ENCODE data around the gene PRMT2.

Gene PRMT2

DNA sequence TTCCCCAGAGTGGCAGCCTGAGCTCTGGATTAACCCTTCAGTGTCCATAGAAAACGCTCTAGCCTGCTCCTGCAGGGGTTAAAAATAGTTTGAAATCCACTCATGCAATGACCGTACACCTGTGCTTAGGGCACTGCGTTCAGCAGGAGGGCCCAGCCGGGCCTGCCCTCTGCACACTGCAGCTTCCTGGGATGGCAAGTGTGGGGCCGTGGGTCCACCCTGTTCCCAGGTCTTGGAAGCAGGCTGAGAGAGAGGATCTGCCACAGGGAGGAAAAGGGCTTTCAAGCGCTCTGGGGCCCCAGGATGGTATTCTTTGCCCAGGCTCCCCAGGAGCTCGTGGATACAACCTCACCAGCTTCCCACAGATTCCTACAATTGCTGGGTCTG is 29.1 kb upstream of the PRMT2 start:
- H3K36me3 ChIP-seq (ENCODE audit: control insufficient read depth in 4 of 4, insufficient read depth in 4 of 4, low read length in 3 of 4) = no peaks in the 10 kb centered on the region
- H3K4me1 ChIP-seq (ENCODE audit: control extremely low read depth in 1 of 4, control insufficient read depth in 4 of 4, insufficient read depth in 4 of 4, low read length in 3 of 4) = peaks cover 8 to 63% (median 32%) of the 10 kb centered on the region in 4 experiments
- ChIA-PET CTCF (interaction anchor here (1.4 to 1.6 kb wide), 4 partner anchors 8 to 33 kb away, joined by 4 to 6 read pairs (median 5); no protein-coding TSS in a partner anchor), POLR2A (interaction anchor here (1.1 to 1.6 kb wide), 2 partner anchors 16 to 29 kb away, joined by 4 to 5 read pairs; partner anchors contain the start of gene PRMT2)
- peaks cover 0 to 10% (median 4%) of the 10 kb centered on the region in 5 experiments for H3K9me3 ChIP-seq (ENCODE audit: control extremely low read depth in 1 of 5, control insufficient read depth in 4 of 5, insufficient read depth in 2 of 5, low read depth in 1 of 5, low read length in 4 of 5)
- H3K4me3 ChIP-seq (ENCODE audit: control insufficient read depth in 1 of 7, extremely low read depth in 1 of 7, insufficient read depth in 4 of 7, low read depth in 2 of 7, low read length in 6 of 7) = peak overlapping the region in 3 of 7 experiments; percentile 6 to 52 (median 30)
- no peaks in the 10 kb centered on the region for H3K27me3 ChIP-seq (replicated peaks in 2 of 5; ENCODE audit: control insufficient read depth in 4 of 5, insufficient read depth in 5 of 5, low read length in 4 of 5)
- WGBS (ENCODE audit: insufficient coverage) = 23% methylated on average over 4 of the region's 7 CpGs
- peak overlapping the region; percentile 34 to 69 for H3K27ac ChIP-seq (ENCODE audit: insufficient read depth in 1 of 2, low read depth in 1 of 2, low read length in 2 of 2, poor library complexity in 1 of 2, severe bottlenecking in 2 of 2)
- no peak for DNase-seq

DNA sequence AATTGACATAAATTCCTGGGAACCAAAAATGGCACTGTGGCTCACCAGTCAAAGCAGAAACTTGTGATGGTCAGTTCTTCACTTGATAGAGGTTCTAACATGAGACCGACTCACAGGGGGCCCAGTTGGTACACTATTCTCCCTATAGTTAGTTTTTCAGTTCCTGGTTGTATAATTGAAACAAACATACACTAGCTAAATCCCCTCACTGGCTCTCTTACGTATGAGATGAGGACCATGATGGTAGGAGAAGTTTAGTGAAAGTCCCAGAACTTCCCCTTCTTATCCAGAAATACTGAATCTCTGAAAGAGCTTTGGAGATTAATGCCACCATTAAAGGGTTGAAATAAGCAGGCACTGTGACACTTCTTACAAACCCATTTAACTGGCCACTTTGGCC is 27.8 kb upstream of the PRMT2 start:
- no CpG with 5 or more reads among the region's 2 CpGs for WGBS (ENCODE audit: insufficient coverage)
- Histone ChIP-seq H3K4me3 (ENCODE audit: control insufficient read depth in 1 of 7, extremely low read depth in 1 of 7, insufficient read depth in 4 of 7, low read depth in 2 of 7, low read length in 6 of 7) (no peak overlapping the region), H3K9me3 (ENCODE audit: control extremely low read depth in 1 of 5, control insufficient read depth in 4 of 5, insufficient read depth in 2 of 5, low read depth in 1 of 5, low read length in 4 of 5) (peaks cover 0 to 10% (median 4%) of the 10 kb centered on the region in 5 experiments), H3K27me3 (replicated peaks in 2 of 5; ENCODE audit: control insufficient read depth in 4 of 5, insufficient read depth in 5 of 5, low read length in 4 of 5) (no peaks in the 10 kb centered on the region), H3K4me1 (ENCODE audit: control extremely low read depth in 1 of 4, control insufficient read depth in 4 of 4, insufficient read depth in 4 of 4, low read length in 3 of 4) (peaks cover 5 to 57% (median 29%) of the 10 kb centered on the region in 4 experiments), H3K36me3 (ENCODE audit: control insufficient read depth in 4 of 4, insufficient read depth in 4 of 4, low read length in 3 of 4) (no peaks in the 10 kb centered on the region), H3K27ac (ENCODE audit: insufficient read depth in 1 of 2, low read depth in 1 of 2, low read length in 2 of 2, poor library complexity in 1 of 2, severe bottlenecking in 2 of 2) (no peak overlapping the region)
- no peak for DNase-seq
- ChIA-PET POLR2A (no interaction called here), CTCF (no interaction called here)

DNA sequence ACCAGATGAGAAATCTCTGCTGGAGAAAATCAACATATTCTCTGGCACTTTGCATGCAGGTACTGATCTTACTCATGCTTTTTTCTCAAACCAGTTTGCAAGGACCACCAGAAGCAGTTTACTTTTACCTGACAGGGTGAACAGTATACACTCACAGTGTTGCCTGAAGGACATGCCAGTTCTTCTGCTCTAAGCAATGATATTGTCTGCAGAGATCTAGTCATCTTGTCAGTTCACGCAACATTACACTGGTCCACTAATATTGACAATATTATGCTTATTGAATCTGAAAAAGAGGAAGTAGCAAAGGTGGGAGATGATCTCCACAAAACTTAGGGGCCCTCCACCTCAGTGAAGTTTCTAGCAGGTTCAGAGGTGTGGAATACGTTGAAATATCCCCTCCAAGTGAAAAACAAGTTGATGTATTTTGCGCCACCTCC is 26.8 kb upstream of the PRMT2 start:
- peaks cover 5 to 57% (median 29%) of the 10 kb centered on the region in 4 experiments for H3K4me1 ChIP-seq (ENCODE audit: control extremely low read depth in 1 of 4, control insufficient read depth in 4 of 4, insufficient read depth in 4 of 4, low read length in 3 of 4)
- no peaks in the 10 kb centered on the region for H3K27me3 ChIP-seq (replicated peaks in 2 of 5; ENCODE audit: control insufficient read depth in 4 of 5, insufficient read depth in 5 of 5, low read length in 4 of 5)
- POLR2A ChIA-PET = interaction anchor here (0.6 kb wide), 1 partner anchor 11 kb away, joined by 3 read pairs; no protein-coding TSS in a partner anchor
- no peak for DNase-seq
- peaks cover 0 to 12% (median 4%) of the 10 kb centered on the region in 5 experiments for H3K9me3 ChIP-seq (ENCODE audit: control extremely low read depth in 1 of 5, control insufficient read depth in 4 of 5, insufficient read depth in 2 of 5, low read depth in 1 of 5, low read length in 4 of 5)
- CTCF ChIA-PET = interaction anchor here (0.7 kb wide), 1 partner anchor 12 kb away, joined by 4 read pairs; no protein-coding TSS in a partner anchor
- 93% methylated on average over 2 of the region's 3 CpGs for WGBS (ENCODE audit: insufficient coverage)
- no peaks in the 10 kb centered on the region for H3K36me3 ChIP-seq (ENCODE audit: control insufficient read depth in 4 of 4, insufficient read depth in 4 of 4, low read length in 3 of 4)
- H3K4me3 ChIP-seq (ENCODE audit: control insufficient read depth in 1 of 7, extremely low read depth in 1 of 7, insufficient read depth in 4 of 7, low read depth in 2 of 7, low read length in 6 of 7) = no peak overlapping the region
- no peak overlapping the region for H3K27ac ChIP-seq (ENCODE audit: insufficient read depth in 1 of 2, low read depth in 1 of 2, low read length in 2 of 2, poor library complexity in 1 of 2, severe bottlenecking in 2 of 2)

DNA sequence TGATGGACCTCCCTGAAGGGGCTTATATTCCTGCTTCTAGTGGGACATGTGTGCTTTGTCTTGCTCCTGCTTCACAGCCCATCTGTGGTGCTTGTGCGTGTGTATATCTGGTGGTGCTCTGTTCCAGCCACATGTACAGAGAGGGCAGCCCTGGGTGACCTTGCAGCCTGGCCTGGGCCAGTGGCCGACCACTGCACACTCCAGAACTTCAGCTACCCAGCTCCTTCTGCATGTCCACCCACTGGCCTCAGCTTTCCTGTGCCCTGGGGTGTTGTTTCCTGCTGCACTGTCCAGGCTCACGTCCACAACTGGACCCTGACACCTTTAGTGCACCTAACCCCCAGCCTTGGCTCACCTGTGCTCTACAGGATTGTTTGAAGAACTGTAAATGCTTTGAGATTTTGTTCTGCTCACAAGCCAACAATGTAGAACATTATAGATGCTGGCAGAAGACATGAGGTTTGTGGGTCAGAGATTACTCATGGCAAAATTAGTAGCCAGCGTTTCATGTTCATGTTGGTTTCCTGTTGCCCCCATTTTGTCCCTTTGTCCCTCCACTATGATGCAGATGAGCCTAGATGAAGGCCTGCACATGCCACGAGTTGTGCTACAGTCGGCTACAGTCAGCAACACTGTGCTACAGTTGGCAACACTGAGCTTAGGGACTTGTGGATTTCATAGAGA is 25.3 kb upstream of the PRMT2 start:
- POLR2A ChIA-PET = no interaction called here
- Histone ChIP-seq H3K4me1 (ENCODE audit: control extremely low read depth in 1 of 4, control insufficient read depth in 4 of 4, insufficient read depth in 4 of 4, low read length in 3 of 4) (peaks cover 5 to 43% (median 22%) of the 10 kb centered on the region in 4 experiments), H3K27ac (ENCODE audit: insufficient read depth in 1 of 2, low read depth in 1 of 2, low read length in 2 of 2, poor library complexity in 1 of 2, severe bottlenecking in 2 of 2) (no peak overlapping the region), H3K9me3 (ENCODE audit: control extremely low read depth in 1 of 5, control insufficient read depth in 4 of 5, insufficient read depth in 2 of 5, low read depth in 1 of 5, low read length in 4 of 5) (peaks cover 0 to 12% (median 4%) of the 10 kb centered on the region in 5 experiments), H3K27me3 (replicated peaks in 2 of 5; ENCODE audit: control insufficient read depth in 4 of 5, insufficient read depth in 5 of 5, low read length in 4 of 5) (no peaks in the 10 kb centered on the region), H3K36me3 (ENCODE audit: control insufficient read depth in 4 of 4, insufficient read depth in 4 of 4, low read length in 3 of 4) (no peaks in the 10 kb centered on the region), H3K4me3 (ENCODE audit: control insufficient read depth in 1 of 7, extremely low read depth in 1 of 7, insufficient read depth in 4 of 7, low read depth in 2 of 7, low read length in 6 of 7) (no peak overlapping the region)
- CTCF ChIA-PET = interaction anchor here (0.6 kb wide), 1 partner anchor 30 kb away, joined by 3 read pairs; no protein-coding TSS in a partner anchor
- WGBS (ENCODE audit: insufficient coverage) = 100% methylated on average over 5 of the region's 6 CpGs
- DNase-seq = no peak

DNA sequence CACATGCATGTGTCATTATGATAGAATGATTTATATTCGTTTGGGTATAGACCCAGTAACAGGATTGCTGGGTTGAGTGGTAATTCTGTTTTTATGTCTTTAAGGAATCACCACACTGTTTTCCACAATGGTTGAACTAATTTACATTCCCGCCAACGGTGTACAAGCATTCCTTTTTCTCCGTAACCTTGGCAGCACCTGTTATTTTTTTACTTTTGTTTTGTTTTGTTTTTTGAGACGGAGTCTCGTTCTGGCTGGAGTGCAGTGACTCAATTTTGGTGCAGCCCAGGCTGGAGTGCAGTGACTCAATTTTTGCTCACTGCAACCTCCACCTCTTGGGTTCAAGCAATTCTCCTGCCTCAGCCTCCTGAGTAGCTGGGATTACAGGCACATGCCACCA is 22.1 kb upstream of the PRMT2 start:
- ChIA-PET CTCF (no interaction called here), POLR2A (no interaction called here)
- Histone ChIP-seq H3K36me3 (ENCODE audit: control insufficient read depth in 4 of 4, insufficient read depth in 4 of 4, low read length in 3 of 4) (no peaks in the 10 kb centered on the region), H3K27ac (ENCODE audit: insufficient read depth in 1 of 2, low read depth in 1 of 2, low read length in 2 of 2, poor library complexity in 1 of 2, severe bottlenecking in 2 of 2) (no peak overlapping the region), H3K9me3 (ENCODE audit: control extremely low read depth in 1 of 5, control insufficient read depth in 4 of 5, insufficient read depth in 2 of 5, low read depth in 1 of 5, low read length in 4 of 5) (peaks cover 0 to 17% (median 4%) of the 10 kb centered on the region in 5 experiments), H3K27me3 (replicated peaks in 2 of 5; ENCODE audit: control insufficient read depth in 4 of 5, insufficient read depth in 5 of 5, low read length in 4 of 5) (no peaks in the 10 kb centered on the region), H3K4me1 (ENCODE audit: control extremely low read depth in 1 of 4, control insufficient read depth in 4 of 4, insufficient read depth in 4 of 4, low read length in 3 of 4) (peaks cover 0 to 10% (median 0%) of the 10 kb centered on the region in 4 experiments), H3K4me3 (ENCODE audit: control insufficient read depth in 1 of 7, extremely low read depth in 1 of 7, insufficient read depth in 4 of 7, low read depth in 2 of 7, low read length in 6 of 7) (no peak overlapping the region)
- no peak for DNase-seq
- 96% methylated on average over 5 of the region's 6 CpGs for WGBS (ENCODE audit: insufficient coverage)

DNA sequence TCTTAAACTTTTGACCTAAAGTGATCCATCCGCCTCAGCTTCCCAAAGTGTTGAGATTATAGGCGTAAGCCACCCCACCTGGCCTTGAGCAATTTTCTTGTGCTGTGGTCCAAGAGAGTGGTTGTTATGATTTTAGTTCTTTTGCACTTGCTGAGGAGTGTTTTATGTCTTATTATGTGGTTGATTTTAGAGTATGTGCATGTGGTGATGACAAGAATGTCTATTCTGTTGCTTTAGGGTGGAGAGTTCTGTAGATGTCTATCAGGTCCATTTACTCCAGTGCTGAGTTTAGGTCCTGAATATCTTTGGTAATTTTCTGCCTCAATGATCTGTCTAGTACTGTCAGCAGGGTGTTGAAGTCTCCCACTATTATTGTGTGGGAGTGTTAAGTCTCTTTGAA is 19.4 kb upstream of the PRMT2 start:
- ChIA-PET CTCF (no interaction called here), POLR2A (no interaction called here)
- Histone ChIP-seq H3K9me3 (ENCODE audit: control extremely low read depth in 1 of 5, control insufficient read depth in 4 of 5, insufficient read depth in 2 of 5, low read depth in 1 of 5, low read length in 4 of 5) (peaks cover 0 to 6% (median 0%) of the 10 kb centered on the region in 5 experiments), H3K4me1 (ENCODE audit: control extremely low read depth in 1 of 4, control insufficient read depth in 4 of 4, insufficient read depth in 4 of 4, low read length in 3 of 4) (peaks cover 0 to 12% (median 6%) of the 10 kb centered on the region in 4 experiments), H3K27me3 (replicated peaks in 2 of 5; ENCODE audit: control insufficient read depth in 4 of 5, insufficient read depth in 5 of 5, low read length in 4 of 5) (no peaks in the 10 kb centered on the region), H3K36me3 (ENCODE audit: control insufficient read depth in 4 of 4, insufficient read depth in 4 of 4, low read length in 3 of 4) (no peaks in the 10 kb centered on the region), H3K27ac (ENCODE audit: insufficient read depth in 1 of 2, low read depth in 1 of 2, low read length in 2 of 2, poor library complexity in 1 of 2, severe bottlenecking in 2 of 2) (no peak overlapping the region), H3K4me3 (ENCODE audit: control insufficient read depth in 1 of 7, extremely low read depth in 1 of 7, insufficient read depth in 4 of 7, low read depth in 2 of 7, low read length in 6 of 7) (no peak overlapping the region)
- no peak for DNase-seq
- WGBS (ENCODE audit: insufficient coverage) = 95% methylated on average over 2 of the region's 2 CpGs

DNA sequence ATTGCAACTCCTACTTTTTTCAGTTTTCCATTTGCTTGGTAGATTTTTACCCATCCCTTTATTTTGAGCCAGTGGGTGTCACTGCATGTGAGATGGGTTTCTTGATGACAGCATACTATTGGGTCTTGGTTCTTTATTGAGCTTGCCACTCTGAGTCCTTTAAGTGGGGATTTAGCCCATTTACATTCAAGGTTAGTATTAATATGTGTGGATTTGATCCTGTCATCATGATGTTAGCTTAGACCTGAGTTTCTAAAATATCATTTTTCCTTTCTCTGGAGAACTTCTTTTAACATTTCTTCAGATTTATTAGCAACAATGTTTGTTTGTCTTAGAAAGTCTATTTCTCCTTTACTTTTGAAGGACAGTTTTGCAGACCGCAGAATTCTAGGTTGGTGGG is 18.8 kb upstream of the PRMT2 start:
- H3K27ac ChIP-seq (ENCODE audit: insufficient read depth in 1 of 2, low read depth in 1 of 2, low read length in 2 of 2, poor library complexity in 1 of 2, severe bottlenecking in 2 of 2) = no peak overlapping the region
- no CpG with 5 or more reads among the region's 1 CpG for WGBS (ENCODE audit: insufficient coverage)
- no peaks in the 10 kb centered on the region for H3K36me3 ChIP-seq (ENCODE audit: control insufficient read depth in 4 of 4, insufficient read depth in 4 of 4, low read length in 3 of 4)
- peaks cover 0 to 18% (median 12%) of the 10 kb centered on the region in 4 experiments for H3K4me1 ChIP-seq (ENCODE audit: control extremely low read depth in 1 of 4, control insufficient read depth in 4 of 4, insufficient read depth in 4 of 4, low read length in 3 of 4)
- H3K27me3 ChIP-seq (replicated peaks in 2 of 5; ENCODE audit: control insufficient read depth in 4 of 5, insufficient read depth in 5 of 5, low read length in 4 of 5) = no peaks in the 10 kb centered on the region
- DNase-seq = no peak
- ChIA-PET POLR2A (no interaction called here), CTCF (no interaction called here)
- H3K4me3 ChIP-seq (ENCODE audit: control insufficient read depth in 1 of 7, extremely low read depth in 1 of 7, insufficient read depth in 4 of 7, low read depth in 2 of 7, low read length in 6 of 7) = no peak overlapping the region
- peaks cover 0 to 6% (median 0%) of the 10 kb centered on the region in 5 experiments for H3K9me3 ChIP-seq (ENCODE audit: control extremely low read depth in 1 of 5, control insufficient read depth in 4 of 5, insufficient read depth in 2 of 5, low read depth in 1 of 5, low read length in 4 of 5)
